WERI-Rb-1 (cell line): ENCODE data around the gene TNRC6C.

ENCODE experiments used
- DNase-seq: peaks from one replicate; pipeline ENCODE4 v3.0.0-alpha.2; 2020
- H3K27ac ChIP-seq: fragments of 250-450 bp; sonication (Bioruptor Pico); 2 replicates; pipeline ENCODE4 v1.5.1; 2020; ENCODE audit warnings: mild to moderate bottlenecking, moderate library complexity
- H3K27me3 ChIP-seq: fragments of 250-450 bp; sonication (Bioruptor Pico); 2 replicates; pipeline ENCODE4 v1.5.1; 2021; ENCODE audit warnings: mild to moderate bottlenecking, low read depth, moderate library complexity; ENCODE audit not compliant: insufficient read depth, severe bottlenecking
- H3K36me3 ChIP-seq: fragments of 250-450 bp; sonication (Bioruptor Pico); 2 replicates; pipeline ENCODE4 v1.5.1; 2020; ENCODE audit warnings: mild to moderate bottlenecking, moderate library complexity
- H3K4me3 ChIP-seq: 2 replicates; pipeline ENCODE4 v1.5.1; 2011; ENCODE audit warnings: low read depth, mild to moderate bottlenecking, control low read depth, low read length
- H3K9me3 ChIP-seq: fragments of 250-450 bp; sonication (Bioruptor Pico); 2 replicates; pipeline ENCODE4 v1.5.1; 2021; ENCODE audit warnings: mild to moderate bottlenecking, moderate library complexity; ENCODE audit not compliant: severe bottlenecking
- TF ChIP-seq, protein P1 (sequence below): IDR thresholded peaks from 2 replicates; pipeline ENCODE4 v1.5.1; 2011; ENCODE audit warnings: low read depth, mild to moderate bottlenecking, control low read depth, inconsistent platforms, low read length

TNRC6C gene

DNA sequence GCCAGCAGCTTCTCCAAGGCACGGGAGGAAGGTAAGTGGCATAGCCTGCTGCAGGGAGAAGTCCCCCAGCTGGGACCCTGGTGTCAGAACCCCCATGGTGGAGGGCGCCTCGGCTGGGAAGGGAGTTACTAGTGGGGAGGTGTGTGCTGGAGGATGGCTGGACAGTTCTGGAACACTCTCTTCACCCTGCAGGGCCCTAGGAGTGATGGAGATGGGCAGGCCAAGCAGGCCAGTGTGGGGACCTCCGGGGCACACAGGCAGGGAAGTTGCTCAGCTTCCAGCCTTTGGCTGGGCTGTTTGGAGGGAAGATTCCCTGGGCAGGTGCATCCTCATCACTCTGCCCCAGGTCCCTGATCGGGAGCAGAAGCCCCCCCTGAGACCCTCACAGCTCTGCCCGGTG, 188.4 kb downstream of the TNRC6C start:
- Histone ChIP-seq H3K27me3 (no peaks in the 10 kb centered on the region), H3K4me3 (no peak overlapping the region), H3K27ac (no peak overlapping the region; the same call in 1 of the 2 replicates), H3K9me3 (no peaks in the 10 kb centered on the region), H3K36me3 (no peaks in the 10 kb centered on the region)
- TF ChIP-seq, protein P1, sequence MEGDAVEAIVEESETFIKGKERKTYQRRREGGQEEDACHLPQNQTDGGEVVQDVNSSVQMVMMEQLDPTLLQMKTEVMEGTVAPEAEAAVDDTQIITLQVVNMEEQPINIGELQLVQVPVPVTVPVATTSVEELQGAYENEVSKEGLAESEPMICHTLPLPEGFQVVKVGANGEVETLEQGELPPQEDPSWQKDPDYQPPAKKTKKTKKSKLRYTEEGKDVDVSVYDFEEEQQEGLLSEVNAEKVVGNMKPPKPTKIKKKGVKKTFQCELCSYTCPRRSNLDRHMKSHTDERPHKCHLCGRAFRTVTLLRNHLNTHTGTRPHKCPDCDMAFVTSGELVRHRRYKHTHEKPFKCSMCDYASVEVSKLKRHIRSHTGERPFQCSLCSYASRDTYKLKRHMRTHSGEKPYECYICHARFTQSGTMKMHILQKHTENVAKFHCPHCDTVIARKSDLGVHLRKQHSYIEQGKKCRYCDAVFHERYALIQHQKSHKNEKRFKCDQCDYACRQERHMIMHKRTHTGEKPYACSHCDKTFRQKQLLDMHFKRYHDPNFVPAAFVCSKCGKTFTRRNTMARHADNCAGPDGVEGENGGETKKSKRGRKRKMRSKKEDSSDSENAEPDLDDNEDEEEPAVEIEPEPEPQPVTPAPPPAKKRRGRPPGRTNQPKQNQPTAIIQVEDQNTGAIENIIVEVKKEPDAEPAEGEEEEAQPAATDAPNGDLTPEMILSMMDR, result no peak
- no peak for DNase-seq

DNA sequence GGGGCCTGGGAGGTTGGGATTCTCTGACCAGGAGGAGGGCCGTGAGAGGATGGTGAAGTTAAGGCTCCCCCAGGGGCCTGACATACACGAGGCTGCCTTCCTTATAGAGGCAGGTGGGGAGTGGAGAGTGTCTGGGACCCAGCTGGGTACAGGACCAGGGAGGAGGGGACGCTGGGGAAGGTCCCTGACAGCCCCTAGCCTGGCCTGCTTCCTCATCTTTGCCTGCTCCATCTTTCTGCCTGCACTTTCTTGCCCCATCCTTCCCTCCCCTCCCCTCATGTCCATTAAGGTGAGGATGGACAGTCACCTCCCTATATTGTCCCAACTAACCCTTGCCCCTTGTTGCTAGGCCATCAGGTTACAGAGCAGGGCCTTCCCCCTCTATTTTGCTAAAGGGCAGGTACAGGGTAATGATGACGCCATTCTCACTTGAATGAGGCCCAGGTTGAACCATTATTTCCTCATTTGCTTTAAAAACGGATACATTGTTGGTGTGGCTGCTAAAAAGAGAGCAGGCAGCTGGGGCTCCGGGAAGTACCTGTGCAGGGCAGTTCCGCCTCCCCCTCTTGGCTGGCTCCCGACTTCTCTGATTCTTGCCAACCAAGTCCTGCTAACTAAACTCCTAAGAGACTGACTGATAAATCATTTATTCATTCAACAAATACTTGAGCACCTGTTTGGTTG, 189.0 kb downstream of the TNRC6C start:
- TF ChIP-seq, protein P1, result no peak
- H3K36me3 ChIP-seq, result no peaks in the 10 kb centered on the region
- no peak overlapping the region for H3K4me3 ChIP-seq
- H3K27ac ChIP-seq, result no peak overlapping the region; the same call in 1 of the 2 replicates
- H3K27me3 ChIP-seq, result no peaks in the 10 kb centered on the region
- DNase-seq, result no peak
- no peaks in the 10 kb centered on the region for H3K9me3 ChIP-seq

GRCh38 chr17:78148286-78149016, 189.9 kb downstream of the TNRC6C start:
- Histone ChIP-seq H3K27ac (no peak overlapping the region), H3K36me3 (no peaks in the 10 kb centered on the region), H3K9me3 (no peaks in the 10 kb centered on the region), H3K27me3 (no peaks in the 10 kb centered on the region), H3K4me3 (no peak overlapping the region)
- TF ChIP-seq, protein P1, result no peak
- DNase-seq, result no peak

DNA sequence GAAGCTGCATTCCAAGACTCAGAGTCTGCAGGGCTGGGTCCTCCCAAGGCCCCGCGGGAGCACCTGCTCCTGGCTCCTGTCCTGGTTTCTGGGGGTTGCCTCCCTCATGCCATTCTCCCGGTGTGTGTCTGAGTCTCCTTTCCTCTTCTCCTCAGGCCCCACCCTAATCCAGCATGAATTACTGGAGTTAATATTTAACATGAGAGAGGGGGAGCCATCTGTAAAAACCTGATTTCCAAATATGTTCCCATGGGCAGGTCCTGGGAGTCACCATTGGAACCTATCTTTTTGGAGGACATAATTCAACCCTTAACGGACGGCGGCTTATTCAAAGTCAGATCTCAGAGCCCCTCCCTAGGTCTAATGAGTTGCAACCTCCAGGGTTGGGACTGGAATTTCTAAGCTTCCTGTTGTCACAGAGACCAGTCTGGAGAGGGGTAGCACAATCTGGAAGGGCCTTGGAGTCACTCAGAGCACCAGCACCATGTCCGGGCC, 193.1 kb downstream of the TNRC6C start:
- TF ChIP-seq, protein P1, result no peak
- no peaks in the 10 kb centered on the region for H3K27me3 ChIP-seq
- DNase-seq, result no peak
- H3K36me3 ChIP-seq, result no peaks in the 10 kb centered on the region
- H3K4me3 ChIP-seq, result no peak overlapping the region
- H3K9me3 ChIP-seq, result no peaks in the 10 kb centered on the region
- H3K27ac ChIP-seq, result no peak overlapping the region

DNA sequence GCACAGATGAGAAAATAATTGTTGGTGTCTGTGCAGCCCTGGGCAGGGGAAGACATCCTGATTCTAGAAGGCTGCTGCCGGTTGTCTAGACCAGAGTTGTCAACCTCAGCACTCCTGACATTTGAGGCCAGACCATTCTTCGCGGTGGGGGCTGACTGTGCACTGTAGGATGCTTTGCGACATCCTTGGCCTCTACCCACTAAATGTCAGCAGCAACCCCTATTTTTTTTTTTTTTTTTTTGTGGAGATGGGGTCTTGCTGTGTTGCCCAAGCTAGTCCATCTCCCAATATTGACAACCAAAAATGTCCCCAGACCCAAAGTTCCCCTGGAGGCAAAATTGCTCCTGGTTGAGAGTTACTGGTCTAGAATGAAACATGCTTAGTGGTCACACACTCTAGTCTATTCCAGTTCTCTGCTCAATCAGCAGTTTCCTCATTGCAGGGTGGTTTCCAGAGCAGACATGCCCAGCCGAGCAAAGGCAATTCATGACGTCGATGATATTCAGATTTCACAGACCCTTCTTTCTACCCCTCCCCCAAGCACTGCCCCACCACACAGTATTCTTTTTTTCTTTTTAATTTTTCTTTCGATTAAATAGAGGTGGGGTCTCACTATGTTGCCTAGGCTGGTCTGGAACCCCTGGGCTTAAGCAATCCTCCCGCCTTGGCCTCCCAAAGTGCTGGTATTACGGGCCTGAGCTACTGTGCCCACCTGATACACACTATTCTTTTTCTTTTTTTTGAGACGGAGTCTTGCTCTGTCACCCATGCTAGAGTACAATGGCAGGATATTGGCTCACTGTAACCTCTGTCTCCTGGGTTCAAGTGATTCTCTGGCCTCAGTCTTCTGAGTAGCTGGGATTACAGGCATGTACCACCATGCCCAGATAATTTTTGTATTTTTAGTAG, 196.7 kb downstream of the TNRC6C start:
- DNase-seq, result no peak
- Histone ChIP-seq H3K9me3 (no peaks in the 10 kb centered on the region), H3K27ac (no peak overlapping the region), H3K4me3 (no peak overlapping the region), H3K27me3 (no peaks in the 10 kb centered on the region), H3K36me3 (no peaks in the 10 kb centered on the region)
- TF ChIP-seq, protein P1, result no peak
